OCI-LY3 (cell line): ENCODE data around the gene TBC1D7.

ENCODE experiments used
- EZH2phosphoT487 ChIP-seq: fragments of 200-600 bp; shearing (Covaris generic); IDR thresholded peaks from 2 replicates; pipeline ENCODE4 v1.6.1; 2018; ENCODE audit warnings: antibody characterized with exemption, mixed run types, low read depth
- TF ChIP-seq, protein P1 (sequence below): fragments of 200-600, 300-600 bp; sonication (generic); IDR thresholded peaks from 2 replicates; pipeline ENCODE4 v1.5.1; 2014; ENCODE audit warnings: antibody characterized with exemption, low read length, low read depth

- TF ChIP-seq, protein P1, sequence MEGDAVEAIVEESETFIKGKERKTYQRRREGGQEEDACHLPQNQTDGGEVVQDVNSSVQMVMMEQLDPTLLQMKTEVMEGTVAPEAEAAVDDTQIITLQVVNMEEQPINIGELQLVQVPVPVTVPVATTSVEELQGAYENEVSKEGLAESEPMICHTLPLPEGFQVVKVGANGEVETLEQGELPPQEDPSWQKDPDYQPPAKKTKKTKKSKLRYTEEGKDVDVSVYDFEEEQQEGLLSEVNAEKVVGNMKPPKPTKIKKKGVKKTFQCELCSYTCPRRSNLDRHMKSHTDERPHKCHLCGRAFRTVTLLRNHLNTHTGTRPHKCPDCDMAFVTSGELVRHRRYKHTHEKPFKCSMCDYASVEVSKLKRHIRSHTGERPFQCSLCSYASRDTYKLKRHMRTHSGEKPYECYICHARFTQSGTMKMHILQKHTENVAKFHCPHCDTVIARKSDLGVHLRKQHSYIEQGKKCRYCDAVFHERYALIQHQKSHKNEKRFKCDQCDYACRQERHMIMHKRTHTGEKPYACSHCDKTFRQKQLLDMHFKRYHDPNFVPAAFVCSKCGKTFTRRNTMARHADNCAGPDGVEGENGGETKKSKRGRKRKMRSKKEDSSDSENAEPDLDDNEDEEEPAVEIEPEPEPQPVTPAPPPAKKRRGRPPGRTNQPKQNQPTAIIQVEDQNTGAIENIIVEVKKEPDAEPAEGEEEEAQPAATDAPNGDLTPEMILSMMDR: no peak
- no peak for TF ChIP-seq EZH2phosphoT487
Measured at GRCh38 chr6:13328875-13329183, 492 bp upstream of the TBC1D7 start.
